Keratinocyte (primary cell): Measurements from ENCODE around the gene PTPRN2. TPM values are rescaled to one million over a fixed set of nuclear protein-coding genes. Genes with fewer than 3 reads are reported as not detected.

ENCODE experiments used
- DNase-seq: peaks from one replicate; pipeline ENCODE4 v3.0.0-alpha.2; 2011; ENCODE audit warnings: low read depth, missing footprints, low spot score
- FAIRE-seq: peaks from 2 replicates; lab custom pipeline; 2011; peaks lifted over from hg19 to GRCh38; lab: Jason Lieb, UNC
- H2AFZ ChIP-seq: 2 replicates; pipeline ENCODE4 v1.6.0; 2012; ENCODE audit warnings: low read length, control low read depth, inconsistent platforms; ENCODE audit not compliant: control insufficient read depth
- H3K27ac ChIP-seq: 2 replicates; pipeline ENCODE4 v1.5.1; 2011; ENCODE audit warnings: low read length; ENCODE audit not compliant: control insufficient read depth, insufficient read depth
- H3K27me3 ChIP-seq: 3 replicates; pipeline ENCODE4 v1.6.0; 2011; ENCODE audit warnings: low read length; ENCODE audit not compliant: control insufficient read depth, insufficient read depth; ENCODE audit errors: extremely low read depth
- H3K36me3 ChIP-seq, 2 experiments: 2 replicates in 1 of 2; 3 replicates in 1 of 2; pipeline ENCODE4 v1.5.1; 2011; ENCODE audit warnings: low read length in 2 of 2, mild to moderate bottlenecking in 1 of 2; ENCODE audit not compliant: control insufficient read depth in 2 of 2, insufficient read depth in 2 of 2; ENCODE audit errors: extremely low read depth in 1 of 2
- H3K4me1 ChIP-seq: 3 replicates; pipeline ENCODE4 v1.5.1; 2011; ENCODE audit warnings: low read length; ENCODE audit not compliant: control insufficient read depth, insufficient read depth; ENCODE audit errors: extremely low read depth
- H3K4me2 ChIP-seq: 3 replicates; pipeline ENCODE4 v1.6.0; 2011; ENCODE audit warnings: low read depth, low read length; ENCODE audit not compliant: control insufficient read depth, insufficient read depth; ENCODE audit errors: extremely low read depth
- H3K4me3 ChIP-seq, 3 experiments: fragments of 200-600 bp in 1 of 3; sonication (generic) in 1 of 3; 2 replicates in 2 of 3; 3 replicates in 1 of 3; pipeline ENCODE4 v1.5.1; 2011 to 2016; ENCODE audit warnings: low read length in 3 of 3, mild to moderate bottlenecking in 3 of 3, control low read depth in 2 of 3, inconsistent platforms in 1 of 3, low read depth in 1 of 3, mixed read lengths in 1 of 3, mixed run types in 1 of 3, moderate library complexity in 1 of 3; ENCODE audit not compliant: control insufficient read depth in 2 of 3, insufficient read depth in 2 of 3; ENCODE audit errors: extremely low read depth in 1 of 3
- H3K79me2 ChIP-seq: 2 replicates; pipeline ENCODE4 v1.6.0; 2012; ENCODE audit warnings: low read length; ENCODE audit not compliant: control insufficient read depth, insufficient read depth
- H3K9ac ChIP-seq: 3 replicates; pipeline ENCODE4 v1.6.0; 2011; ENCODE audit warnings: low read length; ENCODE audit not compliant: control insufficient read depth, insufficient read depth; ENCODE audit errors: extremely low read depth
- H3K9me1 ChIP-seq: 3 replicates; pipeline ENCODE4 v1.6.0; 2011; ENCODE audit warnings: low read length; ENCODE audit not compliant: control insufficient read depth, insufficient read depth; ENCODE audit errors: extremely low read depth
- H3K9me3 ChIP-seq: 2 replicates; pipeline ENCODE4 v1.5.1; 2012; ENCODE audit warnings: low read depth, low read length; ENCODE audit not compliant: control insufficient read depth
- H4K20me1 ChIP-seq: 3 replicates; pipeline ENCODE4 v1.6.0; 2011; ENCODE audit warnings: low read length; ENCODE audit not compliant: control insufficient read depth, insufficient read depth; ENCODE audit errors: extremely low read depth
- CTCF ChIP-seq, 3 experiments: IDR thresholded peaks in 1 of 3; conservative IDR thresholded peaks in 1 of 3; optimal IDR thresholded peaks in 1 of 3; 2 replicates in 2 of 3; 3 replicates in 1 of 3; pipeline versions ENCODE3 to v1.5.1; 2011; ENCODE audit warnings: low read length in 3 of 3, mild to moderate bottlenecking in 3 of 3, moderate library complexity in 2 of 3, control low read depth in 1 of 3, inconsistent platforms in 1 of 3; ENCODE audit not compliant: insufficient read depth in 2 of 3; ENCODE audit errors: extremely low read depth in 1 of 3
- EZH2 ChIP-seq: IDR thresholded peaks from one replicate; pipeline ENCODE4 v1.6.1; 2012; ENCODE audit warnings: inconsistent platforms, mild to moderate bottlenecking, low read length, moderate library complexity
- dilution Hi-C: fragments of 300-500 bp; cut with MboI; formaldehyde crosslinking; loops from one replicate; pipeline ENCODE4 v1.7.0; 2020; ENCODE audit warnings: low sequenced_read_pairs; ENCODE audit not compliant: extremely low pct_ligation_motif_present
- polyA plus RNA-seq, 5 experiments: library from polyadenylated mRNA; depleted of rRNA in 3 of 5; stranded (reverse) in 3 of 5; stranded (forward) in 1 of 5; unstranded in 1 of 5; fragments of >200 nt; gene quantifications; 1 replicate in 1 of 5; 2 replicates in 3 of 5; 3 replicates in 1 of 5; pipeline versions ENCODE4 v1.2.1 to v1.2.3, GENCODE V29; 2011 to 2012; ENCODE audit warnings: missing spikeins in 2 of 5, low read depth in 1 of 5, low replicate concordance in 1 of 5

Gene PTPRN2
- polyA plus RNA-seq, 1 donor (not counting 4 experiments of a cell fraction or from before 2014, with no cell fraction given), result not detected

DNA sequence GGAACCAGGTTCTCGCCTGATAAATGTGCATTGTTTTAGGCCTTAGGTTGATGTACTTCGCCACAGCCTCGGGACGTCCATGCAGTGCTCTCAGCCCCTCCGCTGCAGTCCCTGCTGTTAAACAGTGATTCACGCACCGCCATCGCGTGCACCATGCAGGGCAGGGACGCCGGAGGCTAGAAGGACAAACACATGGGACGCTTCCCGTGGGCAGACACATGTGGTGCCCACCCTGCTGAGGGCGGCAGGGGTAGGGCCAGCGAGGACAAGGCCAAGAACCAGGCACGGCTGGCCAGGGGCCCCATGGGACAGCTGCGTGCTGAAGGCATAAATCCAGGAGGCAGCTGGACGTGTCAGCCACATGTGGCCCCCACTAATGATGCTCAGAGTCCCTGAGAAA lies 394.7 kb downstream of the PTPRN2 start:
- Histone ChIP-seq H3K27ac (no peak overlapping the region), H3K27me3 (no peaks in the 10 kb centered on the region), H3K4me3 (no peak overlapping the region), H3K4me1 (no peaks in the 10 kb centered on the region), H3K9me1 (no peaks in the 10 kb centered on the region), H2AFZ (no peak overlapping the region), H3K79me2 (no peaks in the 10 kb centered on the region), H3K4me2 (no peak overlapping the region), H4K20me1 (no peaks in the 10 kb centered on the region), H3K36me3 (no peaks in the 10 kb centered on the region), H3K9ac (no peak overlapping the region), H3K9me3 (peaks cover 22% of the 10 kb centered on the region)
- FAIRE-seq (no peak), DNase-seq (no peak)
- TF ChIP-seq CTCF (optimal IDR thresholded peaks at IDR 0.05 in 1 of 3, IDR thresholded peaks at IDR 0.05 in 1 of 3, conservative IDR thresholded peaks at IDR 0.05 in 1 of 3; ENCODE audit: extremely low read depth in 1 of 3, insufficient read depth in 2 of 3, low read length in 3 of 3) (no peak), EZH2 (no peak)
- dilution Hi-C loops, result no loop called here

GRCh38 chr7:158192184-158192835 lies 395.3 kb downstream of the PTPRN2 start:
- DNase-seq (no peak), FAIRE-seq (no peak)
- dilution Hi-C loops, result no loop called here
- no peak for TF ChIP-seq EZH2
- TF ChIP-seq CTCF (optimal IDR thresholded peaks at IDR 0.05 in 1 of 3, IDR thresholded peaks at IDR 0.05 in 1 of 3, conservative IDR thresholded peaks at IDR 0.05 in 1 of 3; ENCODE audit: extremely low read depth in 1 of 3, insufficient read depth in 2 of 3, low read length in 3 of 3), result no peak
- Histone ChIP-seq H3K4me1 (no peaks in the 10 kb centered on the region), H3K9me1 (no peaks in the 10 kb centered on the region), H3K36me3 (no peaks in the 10 kb centered on the region), H2AFZ (no peak overlapping the region), H3K4me2 (no peak overlapping the region), H3K9me3 (peaks cover 22% of the 10 kb centered on the region), H3K27me3 (no peaks in the 10 kb centered on the region), H3K27ac (no peak overlapping the region), H3K79me2 (no peaks in the 10 kb centered on the region), H3K4me3 (no peak overlapping the region), H3K9ac (no peak overlapping the region), H4K20me1 (no peaks in the 10 kb centered on the region)
